Neuronal stem cell (in vitro differentiated cells): Measurements from ENCODE around the gene ALPI.

Source experiments
- DNase-seq: peaks from one replicate; pipeline ENCODE4 v3.0.0-alpha.2; 2013; ENCODE audit warnings: low spot score
- H2AFZ ChIP-seq: one replicate; pipeline ENCODE4 v1.6.1; 2013; ENCODE audit warnings: mild to moderate bottlenecking, low read length, inconsistent platforms
- H2AK5ac ChIP-seq: 2 replicates; pipeline ENCODE4 v1.6.1; 2013; ENCODE audit warnings: low read depth, mild to moderate bottlenecking, inconsistent platforms, low read length, moderate library complexity, mixed read lengths
- H2BK120ac ChIP-seq: 2 replicates; pipeline ENCODE4 v1.6.1; 2013; ENCODE audit warnings: low read depth, mild to moderate bottlenecking, inconsistent platforms, low read length, moderate library complexity, mixed read lengths
- H2BK12ac ChIP-seq: one replicate; pipeline ENCODE4 v1.6.1; 2013; ENCODE audit warnings: low read length, inconsistent platforms
- H2BK15ac ChIP-seq: 2 replicates; pipeline ENCODE4 v1.6.1; 2013; ENCODE audit warnings: mild to moderate bottlenecking, low read length, inconsistent platforms, mixed read lengths
- H2BK5ac ChIP-seq: one replicate; pipeline ENCODE4 v1.6.1; 2013; ENCODE audit warnings: inconsistent platforms, mild to moderate bottlenecking, low read length, moderate library complexity
- H3K14ac ChIP-seq: one replicate; pipeline ENCODE4 v1.6.1; 2013; ENCODE audit warnings: low read length, inconsistent platforms
- H3K18ac ChIP-seq: 2 replicates; pipeline ENCODE4 v1.6.1; 2013; ENCODE audit warnings: low read length, inconsistent platforms
- H3K23ac ChIP-seq: 2 replicates; pipeline ENCODE4 v1.6.1; 2013; ENCODE audit warnings: low read depth, mild to moderate bottlenecking, mixed read lengths, low read length, inconsistent platforms; ENCODE audit not compliant: poor library complexity
- H3K27ac ChIP-seq: replicated peaks from 3 replicates; pipeline ENCODE4 v1.5.1; 2013; ENCODE audit warnings: low read length, inconsistent platforms
- H3K27me3 ChIP-seq, 3 experiments: 2 replicates each; pipeline ENCODE4 v1.6.1; 2013; ENCODE audit warnings: low read length in 3 of 3, mild to moderate bottlenecking in 2 of 3, inconsistent platforms in 1 of 3, low read depth in 1 of 3, mixed read lengths in 1 of 3, moderate library complexity in 1 of 3; ENCODE audit not compliant: control insufficient read depth in 3 of 3, insufficient read depth in 3 of 3
- H3K36me3 ChIP-seq, 2 donors: replicated peaks in 1 of 2; 2 replicates each; pipeline ENCODE4 v1.6.1; 2013; ENCODE audit warnings: low read length in 2 of 2; ENCODE audit not compliant: control insufficient read depth in 2 of 2, insufficient read depth in 2 of 2
- H3K4ac ChIP-seq: 2 replicates; pipeline ENCODE4 v1.6.1; 2013; ENCODE audit warnings: inconsistent platforms, mild to moderate bottlenecking, low read length, moderate library complexity
- H3K4me1 ChIP-seq, 2 donors: 1 replicate in 1 of 2; 2 replicates in 1 of 2; pipeline ENCODE4 v1.6.1; 2013; ENCODE audit warnings: low read length in 2 of 2, low read depth in 1 of 2; ENCODE audit not compliant: control insufficient read depth in 2 of 2, insufficient read depth in 1 of 2
- H3K4me2 ChIP-seq: one replicate; pipeline ENCODE4 v1.6.1; 2013; ENCODE audit warnings: mild to moderate bottlenecking, low read length, inconsistent platforms; ENCODE audit not compliant: insufficient read depth, poor library complexity, severe bottlenecking
- H3K4me3 ChIP-seq, 2 donors: 2 replicates each; pipeline ENCODE4 v1.5.1; 2013; ENCODE audit warnings: low read length in 2 of 2, mild to moderate bottlenecking in 2 of 2, inconsistent platforms in 1 of 2, moderate library complexity in 1 of 2
- H3K79me1 ChIP-seq: one replicate; pipeline ENCODE4 v1.6.1; 2013; ENCODE audit warnings: low read depth, mild to moderate bottlenecking, inconsistent platforms, low read length, moderate library complexity
- H3K9ac ChIP-seq: one replicate; pipeline ENCODE4 v1.6.1; 2013; ENCODE audit warnings: mild to moderate bottlenecking, low read depth, low read length, inconsistent platforms; ENCODE audit not compliant: poor library complexity
- H3K9me3 ChIP-seq, 2 donors: replicated peaks in 1 of 2; 2 replicates each; pipeline versions ENCODE3 to v1.6.1; 2013; ENCODE audit warnings: low read length in 2 of 2, mild to moderate bottlenecking in 2 of 2, inconsistent platforms in 1 of 2, low read depth in 1 of 2, mixed read lengths in 1 of 2, moderate library complexity in 1 of 2; ENCODE audit not compliant: control insufficient read depth in 2 of 2, insufficient read depth in 1 of 2
- H4K8ac ChIP-seq: one replicate; pipeline ENCODE4 v1.6.1; 2013; ENCODE audit warnings: low read depth, mild to moderate bottlenecking, inconsistent platforms, low read length, moderate library complexity
- H4K91ac ChIP-seq: one replicate; pipeline ENCODE4 v1.6.1; 2013; ENCODE audit warnings: low read length, low read depth, mild to moderate bottlenecking, inconsistent platforms; ENCODE audit not compliant: poor library complexity
- WGBS, 2 donors: extraction: QIAGEN DNeasy Blood & Tissue Kit; methylation state at CpG; one replicate each; pipeline ENCODE4 v1.1.7; 2013; ENCODE audit warnings: missing lambda C conversion rate in 2 of 2, mixed read lengths in 1 of 2; ENCODE audit not compliant: insufficient read length in 2 of 2, insufficient replicate concordance in 1 of 2; ENCODE audit errors: extremely low coverage in 2 of 2; 5-methylcytosine and 5-hydroxymethylcytosine counted together

Gene ALPI

DNA sequence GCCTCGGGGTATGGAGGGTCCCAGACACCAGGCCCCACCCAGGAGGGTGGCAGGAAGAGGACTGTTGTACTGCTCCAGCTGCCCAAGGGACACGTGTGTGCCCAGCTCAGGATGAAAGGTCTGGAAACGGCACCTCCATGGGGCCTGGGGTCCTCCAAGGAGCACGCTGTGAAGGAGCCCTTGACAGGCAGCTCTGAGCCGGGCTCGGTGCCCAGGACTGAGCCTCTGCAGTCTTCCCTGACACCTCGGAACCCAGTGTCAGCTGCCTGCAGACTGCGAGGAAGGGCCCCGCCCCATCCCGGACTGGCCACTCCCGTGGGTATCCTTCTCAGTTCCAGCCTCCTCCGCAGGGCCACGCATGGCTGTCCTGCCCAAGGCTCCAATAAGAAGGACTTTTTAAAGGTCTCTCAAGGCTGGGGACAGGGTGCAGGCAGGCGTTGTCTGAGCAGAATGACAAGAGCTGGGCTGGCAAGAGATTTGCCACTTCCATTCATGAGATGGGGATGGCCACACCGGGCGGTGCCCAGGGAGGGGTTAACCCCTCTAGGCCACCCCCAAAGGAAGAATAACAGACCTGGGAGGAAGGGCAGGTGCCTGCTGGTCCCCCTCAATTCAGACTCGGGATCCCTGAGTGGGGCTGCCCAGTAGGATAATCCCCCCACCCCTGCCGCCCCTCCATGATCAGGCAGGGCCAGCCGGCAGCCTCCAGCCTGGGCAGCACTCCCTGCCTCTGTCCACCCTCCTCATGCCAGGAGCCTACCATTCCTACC is 22.8 kb downstream of the ALPI start:
- Histone ChIP-seq H2AK5ac (peak overlapping the region; percentile 73), H2BK120ac (peak overlapping the region; percentile 78), H3K4me1 (no peaks in the 10 kb centered on the region), H2BK15ac (no peak overlapping the region), H4K91ac (peak overlapping the region; percentile 43), H3K27ac (no peak overlapping the region), H2BK12ac (no peak overlapping the region), H3K36me3 (no peaks in the 10 kb centered on the region), H3K9me3 (no peaks in the 10 kb centered on the region), H3K79me1 (peaks cover 1% of the 10 kb centered on the region), H3K23ac (peak overlapping the region; percentile 77), H2BK5ac (no peak overlapping the region), H3K18ac (peak overlapping the region; percentile 71), H4K8ac (no peak overlapping the region), H2AFZ (no peak overlapping the region), H3K4me2 (no peak overlapping the region), H3K27me3 (peaks cover 0 to 67% (median under 1%) of the 10 kb centered on the region in 3 experiments), H3K4ac (no peak overlapping the region), H3K4me3 (no peak overlapping the region), H3K9ac (no peak overlapping the region), H3K14ac (no peak overlapping the region)
- no CpG with 5 or more reads among the region's 19 CpGs for WGBS, 2 donors
- DNase-seq = no peak

DNA sequence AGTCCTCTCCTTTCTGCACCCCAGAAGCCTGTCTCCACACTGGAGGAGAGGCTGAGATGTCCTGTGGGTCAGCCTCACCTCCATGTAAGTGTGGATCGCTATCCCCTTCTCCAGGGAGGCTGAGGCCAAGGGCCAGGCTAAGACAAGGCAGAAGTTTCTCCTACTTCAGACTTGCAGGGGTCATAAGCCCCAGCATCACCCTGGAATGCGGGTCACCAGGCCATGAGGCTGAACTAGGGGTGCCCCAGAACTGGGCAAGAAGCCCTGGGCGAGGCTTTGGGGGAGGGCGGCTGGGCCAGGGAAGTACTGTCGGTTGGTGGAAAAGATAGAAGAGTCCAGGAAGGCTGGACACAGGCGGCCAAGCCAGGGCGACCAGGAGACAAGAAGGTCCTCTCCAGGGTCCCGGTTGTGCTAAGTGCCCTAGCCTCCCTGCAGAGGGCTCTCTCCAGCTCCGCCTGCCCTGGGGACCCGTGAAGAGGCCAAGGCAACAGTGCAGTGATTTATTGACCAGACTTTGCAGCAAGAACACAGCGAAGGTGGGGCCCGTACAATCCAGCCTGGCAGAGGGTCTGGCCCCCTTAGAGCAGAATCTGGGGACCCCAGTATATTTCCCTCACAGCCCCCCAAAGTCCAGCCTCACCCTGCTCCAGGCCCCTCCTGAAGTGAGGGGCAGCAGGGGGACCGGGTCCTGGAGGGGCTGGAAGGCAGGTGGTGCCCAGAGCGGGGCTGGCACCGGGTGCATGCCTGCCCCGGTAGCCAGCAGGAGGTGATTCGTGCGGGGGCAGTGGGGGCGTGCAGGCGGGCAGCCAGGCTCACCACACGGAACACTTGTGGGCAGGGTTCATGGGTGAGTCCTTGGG is 23.6 kb downstream of the ALPI start:
- Histone ChIP-seq H2AK5ac (peak overlapping the region; percentile 37), H2BK12ac (peak overlapping the region; percentile 90), H3K4me2 (no peak overlapping the region), H3K36me3 (peaks cover 0 to 2% of the 10 kb centered on the region in 2 donors), H3K14ac (peak overlapping the region; percentile 47), H3K23ac (peak overlapping the region; percentile 77), H3K4me3 (no peak overlapping the region), H2BK5ac (peak overlapping the region; percentile 5), H2AFZ (no peak overlapping the region), H2BK120ac (peak overlapping the region; percentile 78), H3K4ac (no peak overlapping the region), H3K9me3 (peaks cover 0 to 1% of the 10 kb centered on the region in 2 donors), H3K79me1 (peaks cover 4% of the 10 kb centered on the region), H3K18ac (peak overlapping the region; percentile 71), H2BK15ac (no peak overlapping the region), H3K27ac (no peak overlapping the region), H3K27me3 (peaks cover 0 to 67% (median 9%) of the 10 kb centered on the region in 3 experiments), H3K4me1 (no peaks in the 10 kb centered on the region), H4K8ac (no peak overlapping the region), H4K91ac (peak overlapping the region; percentile 43), H3K9ac (no peak overlapping the region)
- WGBS, 2 donors = no CpG with 5 or more reads among the region's 21 CpGs
- no peak for DNase-seq

GRCh38 chr2:232480201-232481190 is 24.5 kb downstream of the ALPI start:
- no peak overlapping the region for H3K4me2 ChIP-seq
- peaks cover 0 to 2% of the 10 kb centered on the region in 2 donors for H3K36me3 ChIP-seq
- peaks cover 9 to 67% (median 18%) of the 10 kb centered on the region in 3 experiments for H3K27me3 ChIP-seq
- peak overlapping the region; percentile 40 for H2AFZ ChIP-seq
- no peak for DNase-seq
- H3K14ac ChIP-seq = peak overlapping the region; percentile 56
- no peak overlapping the region for H2BK12ac ChIP-seq
- no peaks in the 10 kb centered on the region for H3K4me1 ChIP-seq
- peaks cover 6% of the 10 kb centered on the region for H3K79me1 ChIP-seq
- H3K27ac ChIP-seq = no peak overlapping the region
- H3K4ac ChIP-seq = no peak overlapping the region
- H2BK15ac ChIP-seq = no peak overlapping the region
- H2AK5ac ChIP-seq = peak overlapping the region; percentile 83
- no peak overlapping the region for H3K4me3 ChIP-seq
- H3K18ac ChIP-seq = peak overlapping the region; percentile 76
- H3K9me3 ChIP-seq = peaks cover 0 to 7% of the 10 kb centered on the region in 2 donors
- WGBS, 2 donors = no CpG with 5 or more reads among the region's 26 CpGs
- H3K9ac ChIP-seq = peak overlapping the region; percentile 77
- no peak overlapping the region for H4K91ac ChIP-seq
- H3K23ac ChIP-seq = peak overlapping the region; percentile 85
- peak overlapping the region; percentile 17 for H4K8ac ChIP-seq
- peak overlapping the region; percentile 39 for H2BK5ac ChIP-seq
- H2BK120ac ChIP-seq = no peak overlapping the region
